ENCODE measurements around the gene SPATC1L. TPM values are rescaled to one million over a fixed set of nuclear protein-coding genes. Genes with fewer than 3 reads are reported as not detected.

The SPATC1L gene
- total RNA-seq, 1 donor from 2014 or later = 5.2 TPM

DNA sequence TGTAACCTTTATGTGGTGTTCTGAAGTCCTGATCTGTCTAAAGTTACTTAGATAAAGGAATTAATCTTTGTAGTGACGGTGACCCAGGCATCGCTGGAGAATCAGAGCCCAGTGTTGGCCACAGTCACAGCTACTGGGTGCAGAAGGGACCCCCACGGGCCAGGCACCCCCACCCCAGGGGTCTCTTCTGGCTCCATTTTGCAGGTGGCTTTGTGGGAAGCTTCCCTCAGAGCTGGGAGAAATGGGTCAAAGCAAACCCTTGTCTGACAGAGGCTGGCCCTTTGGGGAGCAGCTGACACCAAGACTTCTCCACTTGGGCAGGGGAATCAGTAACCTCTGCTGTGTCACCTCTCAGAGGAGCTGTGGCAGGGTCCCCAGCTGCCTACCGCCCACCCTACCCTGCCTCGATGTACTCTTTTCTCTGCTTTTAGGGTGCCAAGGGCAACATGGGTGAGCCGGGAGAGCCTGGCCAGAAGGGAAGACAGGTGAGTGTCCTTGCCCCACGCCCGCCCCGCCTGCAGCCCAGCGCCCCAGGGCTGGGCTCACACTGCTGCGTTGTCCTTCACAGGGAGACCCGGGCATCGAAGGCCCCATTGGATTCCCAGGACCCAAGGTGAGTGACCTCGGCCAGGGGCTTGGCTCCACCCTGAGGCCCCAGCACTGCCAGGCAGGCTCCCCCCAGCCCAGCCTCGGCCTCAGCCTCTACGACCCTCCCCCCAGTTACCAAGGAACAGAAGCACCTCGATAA is 68.6 kb downstream of the SPATC1L start:
- Histone ChIP-seq H3K36me3 (peaks cover 0 to 88% of the 10 kb centered on the region in 2 donors), H3K4me1 (peaks cover 25% of the 10 kb centered on the region), H3K27me3 (no peaks in the 10 kb centered on the region), H3K9me3 (no peaks in the 10 kb centered on the region), H3K4me3 (no peak overlapping the region), H3K27ac (peak overlapping the region; percentile 53)
- TF ChIP-seq, protein P1, sequence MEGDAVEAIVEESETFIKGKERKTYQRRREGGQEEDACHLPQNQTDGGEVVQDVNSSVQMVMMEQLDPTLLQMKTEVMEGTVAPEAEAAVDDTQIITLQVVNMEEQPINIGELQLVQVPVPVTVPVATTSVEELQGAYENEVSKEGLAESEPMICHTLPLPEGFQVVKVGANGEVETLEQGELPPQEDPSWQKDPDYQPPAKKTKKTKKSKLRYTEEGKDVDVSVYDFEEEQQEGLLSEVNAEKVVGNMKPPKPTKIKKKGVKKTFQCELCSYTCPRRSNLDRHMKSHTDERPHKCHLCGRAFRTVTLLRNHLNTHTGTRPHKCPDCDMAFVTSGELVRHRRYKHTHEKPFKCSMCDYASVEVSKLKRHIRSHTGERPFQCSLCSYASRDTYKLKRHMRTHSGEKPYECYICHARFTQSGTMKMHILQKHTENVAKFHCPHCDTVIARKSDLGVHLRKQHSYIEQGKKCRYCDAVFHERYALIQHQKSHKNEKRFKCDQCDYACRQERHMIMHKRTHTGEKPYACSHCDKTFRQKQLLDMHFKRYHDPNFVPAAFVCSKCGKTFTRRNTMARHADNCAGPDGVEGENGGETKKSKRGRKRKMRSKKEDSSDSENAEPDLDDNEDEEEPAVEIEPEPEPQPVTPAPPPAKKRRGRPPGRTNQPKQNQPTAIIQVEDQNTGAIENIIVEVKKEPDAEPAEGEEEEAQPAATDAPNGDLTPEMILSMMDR (IDR thresholded peaks at IDR 0.05) = no peak
- no peak for TF ChIP-seq POLR2AphosphoS5 (IDR thresholded peaks at IDR 0.05; ENCODE audit: insufficient read depth in 1 of 2, low read depth in 1 of 2)
- no peak for TF ChIP-seq POLR2A (IDR thresholded peaks at IDR 0.05)
- intact Hi-C loops (cut with DNase I) = no loop called here
- no peak for DNase-seq (ENCODE audit: extremely low spot score in 2 of 2)

DNA sequence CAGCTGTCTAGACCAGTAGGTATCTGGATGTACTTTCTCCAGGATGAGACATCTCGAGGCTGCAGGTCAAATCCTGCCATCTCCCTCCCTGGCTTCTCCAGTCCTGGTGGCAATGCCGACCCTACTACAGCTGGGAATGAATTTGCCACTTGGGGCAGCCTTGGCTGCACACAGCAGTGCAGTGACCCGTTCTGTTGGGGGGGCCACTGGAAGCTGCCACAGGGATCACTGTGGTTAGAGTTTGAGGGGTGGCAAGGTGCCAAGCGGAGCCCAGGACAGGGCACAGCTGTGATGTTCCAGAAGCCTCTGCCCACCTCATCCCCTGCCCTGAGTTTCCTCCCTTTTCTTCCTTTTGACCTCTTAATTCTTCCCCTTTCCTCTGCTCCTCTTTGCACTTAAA is 69.3 kb downstream of the SPATC1L start:
- intact Hi-C loops (cut with DNase I) = loop anchor here (5.0 kb wide), 1 partner anchor 143 kb away; no protein-coding TSS in a partner anchor
- Histone ChIP-seq H3K36me3 (peaks cover 0 to 81% of the 10 kb centered on the region in 2 donors), H3K9me3 (no peaks in the 10 kb centered on the region), H3K4me1 (peaks cover 32% of the 10 kb centered on the region), H3K4me3 (no peak overlapping the region), H3K27me3 (no peaks in the 10 kb centered on the region), H3K27ac (no peak overlapping the region)
- no peak for DNase-seq (ENCODE audit: extremely low spot score in 2 of 2)
- TF ChIP-seq, protein P1 (IDR thresholded peaks at IDR 0.05) = no peak
- TF ChIP-seq POLR2AphosphoS5 (IDR thresholded peaks at IDR 0.05; ENCODE audit: insufficient read depth in 1 of 2, low read depth in 1 of 2) = no peak
- TF ChIP-seq POLR2A (IDR thresholded peaks at IDR 0.05) = no peak

DNA sequence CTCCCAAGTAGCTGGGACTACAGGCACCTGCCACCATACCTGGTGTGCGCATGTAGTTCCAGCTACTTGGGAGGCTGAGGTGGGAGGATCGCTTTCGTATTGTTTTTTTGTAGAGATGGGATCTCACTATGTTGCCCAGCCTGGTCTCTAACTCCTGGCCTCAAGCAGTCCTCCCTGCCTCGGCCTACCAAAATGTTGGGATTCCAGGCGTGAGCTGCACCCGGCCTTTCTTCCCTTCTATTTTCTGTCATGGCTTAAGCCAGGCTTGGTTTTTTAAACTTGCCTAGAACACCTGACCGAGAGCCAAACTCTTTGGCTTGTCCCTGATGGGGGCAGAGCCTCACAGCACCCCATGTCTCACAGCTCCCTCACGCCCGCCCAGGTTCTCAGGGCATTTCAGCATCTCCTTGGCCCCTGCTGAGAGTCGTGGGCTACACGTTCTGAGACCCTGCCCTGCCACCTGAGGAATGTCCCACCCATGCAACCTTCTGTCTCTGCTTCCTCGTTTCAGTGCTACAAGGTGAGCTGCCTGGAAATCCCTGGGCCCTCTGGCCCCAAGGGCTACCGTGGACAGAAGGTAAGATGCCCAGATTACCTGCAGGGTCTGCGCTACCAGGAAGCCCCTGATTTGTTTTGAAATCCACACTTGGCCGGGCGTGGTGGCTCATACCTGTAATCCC is 70.6 kb downstream of the SPATC1L start:
- DNase-seq (ENCODE audit: extremely low spot score in 2 of 2) = no peak
- H3K9me3 ChIP-seq = no peaks in the 10 kb centered on the region
- no peak overlapping the region for H3K27ac ChIP-seq
- H3K27me3 ChIP-seq = no peaks in the 10 kb centered on the region
- intact Hi-C loops (cut with DNase I) = loop anchor here (5.0 kb wide), 1 partner anchor 141 kb away; no protein-coding TSS in a partner anchor
- H3K4me3 ChIP-seq = no peak overlapping the region
- H3K36me3 ChIP-seq = peaks cover 0 to 68% of the 10 kb centered on the region in 2 donors
- TF ChIP-seq, protein P1 (IDR thresholded peaks at IDR 0.05) = no peak
- no peak for TF ChIP-seq POLR2AphosphoS5 (IDR thresholded peaks at IDR 0.05; ENCODE audit: insufficient read depth in 1 of 2, low read depth in 1 of 2)
- H3K4me1 ChIP-seq = peaks cover 45% of the 10 kb centered on the region

DNA sequence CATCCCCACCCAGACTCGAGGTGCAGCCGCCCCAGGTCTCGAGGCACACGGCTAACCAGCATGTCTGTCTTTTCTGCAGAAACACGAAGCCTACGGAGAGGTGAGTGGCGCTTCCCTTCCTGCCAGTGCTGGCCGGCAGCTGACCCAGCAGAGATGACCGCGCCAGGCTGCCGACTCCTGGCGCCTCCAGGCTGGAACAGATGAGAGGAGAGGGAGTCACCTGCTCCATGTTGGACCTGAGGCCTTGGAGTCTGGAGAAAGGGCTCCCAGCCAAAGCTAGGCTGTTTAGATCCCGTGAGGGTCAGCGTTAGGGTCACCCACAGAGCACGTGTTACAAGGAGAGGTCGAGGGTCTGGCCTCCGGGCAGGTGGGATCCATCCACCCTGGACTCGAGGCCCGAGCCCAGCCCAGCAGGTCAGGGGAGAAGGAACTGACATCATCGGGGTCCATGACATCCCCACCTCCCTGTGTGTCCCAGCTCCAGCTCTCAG is 71.5 kb downstream of the SPATC1L start:
- TF ChIP-seq POLR2AphosphoS5 (IDR thresholded peaks at IDR 0.05; ENCODE audit: insufficient read depth in 1 of 2, low read depth in 1 of 2) = no peak
- no peak for TF ChIP-seq POLR2A (IDR thresholded peaks at IDR 0.05)
- TF ChIP-seq, protein P1 (IDR thresholded peaks at IDR 0.05) = no peak
- intact Hi-C loops (cut with DNase I) = loop anchor here (5.0 kb wide), 1 partner anchor 140 kb away; no protein-coding TSS in a partner anchor
- Histone ChIP-seq H3K4me3 (no peak overlapping the region), H3K36me3 (peaks cover 0 to 59% of the 10 kb centered on the region in 2 donors), H3K27ac (no peak overlapping the region), H3K27me3 (no peaks in the 10 kb centered on the region), H3K9me3 (no peaks in the 10 kb centered on the region), H3K4me1 (peaks cover 45% of the 10 kb centered on the region)
- peak in 1 of 2 donors; percentile 81 for DNase-seq (ENCODE audit: extremely low spot score in 2 of 2)
